HG02763 (cell line): ENCODE results near the gene AGBL3.

Source experiments
- ATAC-seq: cut with Tn5 transposase; IDR thresholded peaks from one replicate; pipeline ENCODE4 v1.9.1; 2021; ENCODE audit warnings: mild to moderate bottlenecking, moderate library complexity; ENCODE audit not compliant: unreplicated experiment

Gene AGBL3

DNA sequence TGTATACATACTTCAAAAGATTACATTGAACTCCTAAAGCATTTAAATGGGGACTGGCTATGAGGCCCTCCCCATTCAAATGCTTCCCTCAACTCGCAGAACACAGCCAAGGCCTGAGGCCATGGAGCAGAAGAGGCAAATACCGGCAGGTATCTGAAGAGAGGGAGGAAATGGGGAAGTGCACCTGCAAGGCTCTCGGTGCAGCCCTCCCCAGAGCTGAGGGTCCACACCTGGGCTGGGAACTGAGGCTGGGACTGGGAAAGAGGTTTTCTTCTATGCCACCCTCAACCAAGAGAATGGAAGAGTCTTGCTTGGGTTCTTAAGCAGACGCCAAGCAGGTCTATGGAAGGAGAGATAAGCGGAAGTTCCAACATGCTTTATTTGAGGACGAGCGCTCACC is 197.2 kb downstream of the AGBL3 start:
- ATAC-seq = no peak

GRCh38 chr7:135184254-135184841 is 198.0 kb downstream of the AGBL3 start:
- ATAC-seq = no peak
